ENCODE measurements around the gene PER2. TPM values are rescaled to one million over a fixed set of nuclear protein-coding genes. Genes with fewer than 3 reads are reported as not detected.

The PER2 gene
- total RNA-seq, 4 donors from 2014 or later = 8.2 to 18.6 (median 9.8) TPM

GRCh38 chr2:238233625-238234024 is 54.8 kb downstream of the PER2 start:
- no peaks in the 10 kb centered on the region for H3K9me3 ChIP-seq
- 77 to 89% methylated on average over 12 of the region's 12 CpGs for WGBS, 2 donors
- H3K27me3 ChIP-seq = peaks cover 0 to 10% of the 10 kb centered on the region in 2 donors
- DNase-seq (ENCODE audit: low spot score in 2 of 2) = no peak
- H3K4me1 ChIP-seq = peaks cover 0 to 29% (median 8%) of the 10 kb centered on the region in 4 donors
- no peak overlapping the region for H3K27ac ChIP-seq
- no peaks in the 10 kb centered on the region for H3K36me3 ChIP-seq
- H3K4me3 ChIP-seq = no peak overlapping the region
- TF ChIP-seq POLR2A (IDR thresholded peaks at IDR 0.05) (no peak), EP300 (IDR thresholded peaks at IDR 0.05) (no peak)
- TF ChIP-seq, protein P1, sequence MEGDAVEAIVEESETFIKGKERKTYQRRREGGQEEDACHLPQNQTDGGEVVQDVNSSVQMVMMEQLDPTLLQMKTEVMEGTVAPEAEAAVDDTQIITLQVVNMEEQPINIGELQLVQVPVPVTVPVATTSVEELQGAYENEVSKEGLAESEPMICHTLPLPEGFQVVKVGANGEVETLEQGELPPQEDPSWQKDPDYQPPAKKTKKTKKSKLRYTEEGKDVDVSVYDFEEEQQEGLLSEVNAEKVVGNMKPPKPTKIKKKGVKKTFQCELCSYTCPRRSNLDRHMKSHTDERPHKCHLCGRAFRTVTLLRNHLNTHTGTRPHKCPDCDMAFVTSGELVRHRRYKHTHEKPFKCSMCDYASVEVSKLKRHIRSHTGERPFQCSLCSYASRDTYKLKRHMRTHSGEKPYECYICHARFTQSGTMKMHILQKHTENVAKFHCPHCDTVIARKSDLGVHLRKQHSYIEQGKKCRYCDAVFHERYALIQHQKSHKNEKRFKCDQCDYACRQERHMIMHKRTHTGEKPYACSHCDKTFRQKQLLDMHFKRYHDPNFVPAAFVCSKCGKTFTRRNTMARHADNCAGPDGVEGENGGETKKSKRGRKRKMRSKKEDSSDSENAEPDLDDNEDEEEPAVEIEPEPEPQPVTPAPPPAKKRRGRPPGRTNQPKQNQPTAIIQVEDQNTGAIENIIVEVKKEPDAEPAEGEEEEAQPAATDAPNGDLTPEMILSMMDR (IDR thresholded peaks at IDR 0.05) = no peak

DNA sequence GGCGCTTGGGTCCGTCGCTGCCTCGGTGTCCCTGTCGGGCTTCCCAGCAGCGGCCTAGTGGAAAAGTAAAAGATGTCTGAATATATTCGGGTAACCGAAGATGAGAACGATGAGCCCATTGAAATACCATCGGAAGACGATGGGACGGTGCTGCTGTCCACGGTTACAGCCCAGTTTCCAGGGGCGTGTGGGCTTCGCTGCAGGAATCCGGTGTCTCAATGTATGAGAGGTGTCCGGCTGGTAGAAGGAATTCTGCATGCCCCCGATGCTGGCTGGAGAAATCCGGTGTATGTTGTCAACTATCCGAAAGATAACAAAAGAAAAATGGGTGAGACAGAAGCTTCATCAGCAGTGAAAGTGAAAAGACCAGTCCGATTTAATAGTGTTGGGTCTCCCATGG is 56.6 kb downstream of the PER2 start:
- Histone ChIP-seq H3K27me3 (no peaks in the 10 kb centered on the region), H3K4me3 (peak overlapping the region; percentile 32 to 81 (median 72)), H3K4me1 (peaks cover 0 to 38% (median 8%) of the 10 kb centered on the region in 4 donors), H3K9me3 (no peaks in the 10 kb centered on the region), H3K27ac (peak overlapping the region in 1 of 4 donors; percentile 81), H3K36me3 (peaks cover 0 to 8% (median 0%) of the 10 kb centered on the region in 3 donors)
- TF ChIP-seq EP300 (IDR thresholded peaks at IDR 0.05) = no peak
- TF ChIP-seq, protein P1 (IDR thresholded peaks at IDR 0.05) = peak in 1 of 5 experiments; percentile 2
- 52 to 63% methylated on average over 21 of the region's 21 CpGs for WGBS, 2 donors
- no peak for DNase-seq (ENCODE audit: low spot score in 2 of 2)

DNA sequence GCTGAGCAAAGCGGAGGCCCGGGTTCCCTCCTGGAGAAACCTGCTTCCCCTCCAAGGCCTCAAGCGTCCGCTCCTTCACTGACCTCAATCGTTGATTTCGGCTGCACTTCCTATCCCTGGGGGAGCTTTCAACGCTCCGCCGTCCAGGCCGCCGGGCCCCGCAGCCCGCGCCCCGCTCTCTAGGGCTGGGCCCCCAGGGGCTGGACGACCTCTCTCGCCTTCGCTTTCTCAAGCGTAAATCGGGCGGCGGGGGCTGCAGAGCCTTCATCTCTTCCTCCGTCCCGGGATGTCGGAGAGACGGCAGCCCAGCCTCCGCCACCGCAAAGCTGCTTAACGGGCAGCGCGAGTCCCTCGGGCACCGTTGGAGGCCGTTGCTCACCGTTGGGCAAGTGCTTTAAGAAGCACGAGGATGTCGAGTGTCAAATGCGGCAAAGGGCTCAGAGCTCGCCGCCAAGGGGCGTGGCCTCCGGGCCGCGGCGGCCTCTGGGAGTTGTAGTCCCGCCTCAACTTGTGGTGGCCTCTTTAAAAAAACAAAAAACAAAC is 57.1 kb downstream of the PER2 start:
- H3K4me3 ChIP-seq = peak overlapping the region; percentile 32 to 81 (median 72)
- H3K9me3 ChIP-seq = no peaks in the 10 kb centered on the region
- H3K36me3 ChIP-seq = peaks cover 0 to 13% (median 0%) of the 10 kb centered on the region in 3 donors
- peak overlapping the region in 3 of 4 donors; percentile 62 to 81 (median 79) for H3K27ac ChIP-seq
- no peaks in the 10 kb centered on the region for H3K27me3 ChIP-seq
- peak; percentile 64 to 66 for DNase-seq (ENCODE audit: low spot score in 2 of 2)
- TF ChIP-seq EP300 (IDR thresholded peaks at IDR 0.05) (peak; percentile 43 to 80), POLR2A (IDR thresholded peaks at IDR 0.05) (peak; percentile 35 to 63)
- TF ChIP-seq, protein P1 (IDR thresholded peaks at IDR 0.05) = peak in 2 of 5 experiments; percentile 5 to 27
- peaks cover 0 to 38% (median 8%) of the 10 kb centered on the region in 4 donors for H3K4me1 ChIP-seq
- WGBS, 2 donors = 2 to 10% methylated on average over 35 to 37 of the region's 46 CpGs

- H3K4me1 ChIP-seq = peaks cover 0 to 44% (median 8%) of the 10 kb centered on the region in 4 donors
- WGBS, 2 donors = 51 to 67% methylated on average over 5 of the region's 5 CpGs
- no peaks in the 10 kb centered on the region for H3K27me3 ChIP-seq
- H3K36me3 ChIP-seq = peaks cover 0 to 16% (median 0%) of the 10 kb centered on the region in 3 donors
- H3K27ac ChIP-seq = peak overlapping the region in 3 of 4 donors; percentile 62 to 81 (median 79)
- no peaks in the 10 kb centered on the region for H3K9me3 ChIP-seq
- no peak for DNase-seq (ENCODE audit: low spot score in 2 of 2)
- TF ChIP-seq POLR2A (IDR thresholded peaks at IDR 0.05) (no peak), EP300 (IDR thresholded peaks at IDR 0.05) (no peak)
- TF ChIP-seq, protein P1 (IDR thresholded peaks at IDR 0.05) = no peak
- peak overlapping the region; percentile 32 to 81 (median 72) for H3K4me3 ChIP-seq
Observed at GRCh38 chr2:238230699-238231098, 57.7 kb downstream of the PER2 start.

GRCh38 chr2:238228700-238229099 is 59.7 kb downstream of the PER2 start:
- Histone ChIP-seq H3K4me3 (no peak overlapping the region), H3K27me3 (no peaks in the 10 kb centered on the region), H3K27ac (peak overlapping the region in 3 of 4 donors; percentile 26 to 80 (median 58)), H3K9me3 (no peaks in the 10 kb centered on the region), H3K36me3 (peaks cover 0 to 16% (median 0%) of the 10 kb centered on the region in 3 donors), H3K4me1 (peaks cover 0 to 53% (median 8%) of the 10 kb centered on the region in 4 donors)
- DNase-seq (ENCODE audit: low spot score in 2 of 2) = no peak
- TF ChIP-seq, protein P1 (IDR thresholded peaks at IDR 0.05) = no peak
- TF ChIP-seq POLR2A (IDR thresholded peaks at IDR 0.05) = no peak
- no peak for TF ChIP-seq EP300 (IDR thresholded peaks at IDR 0.05)
- WGBS, 2 donors = 33 to 43% methylated on average over 4 of the region's 4 CpGs
